ENCODE results near the gene SH2D1B.

The SH2D1B gene

GRCh38 chr1:162388615-162389014 is 23.3 kb downstream of the SH2D1B start:
- H3K4me3 ChIP-seq (ENCODE audit: low read depth, low read length): no peak overlapping the region
- TF ChIP-seq, protein P1, sequence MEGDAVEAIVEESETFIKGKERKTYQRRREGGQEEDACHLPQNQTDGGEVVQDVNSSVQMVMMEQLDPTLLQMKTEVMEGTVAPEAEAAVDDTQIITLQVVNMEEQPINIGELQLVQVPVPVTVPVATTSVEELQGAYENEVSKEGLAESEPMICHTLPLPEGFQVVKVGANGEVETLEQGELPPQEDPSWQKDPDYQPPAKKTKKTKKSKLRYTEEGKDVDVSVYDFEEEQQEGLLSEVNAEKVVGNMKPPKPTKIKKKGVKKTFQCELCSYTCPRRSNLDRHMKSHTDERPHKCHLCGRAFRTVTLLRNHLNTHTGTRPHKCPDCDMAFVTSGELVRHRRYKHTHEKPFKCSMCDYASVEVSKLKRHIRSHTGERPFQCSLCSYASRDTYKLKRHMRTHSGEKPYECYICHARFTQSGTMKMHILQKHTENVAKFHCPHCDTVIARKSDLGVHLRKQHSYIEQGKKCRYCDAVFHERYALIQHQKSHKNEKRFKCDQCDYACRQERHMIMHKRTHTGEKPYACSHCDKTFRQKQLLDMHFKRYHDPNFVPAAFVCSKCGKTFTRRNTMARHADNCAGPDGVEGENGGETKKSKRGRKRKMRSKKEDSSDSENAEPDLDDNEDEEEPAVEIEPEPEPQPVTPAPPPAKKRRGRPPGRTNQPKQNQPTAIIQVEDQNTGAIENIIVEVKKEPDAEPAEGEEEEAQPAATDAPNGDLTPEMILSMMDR (IDR thresholded peaks at IDR 0.05; ENCODE audit: low read depth, low read length): no peak

DNA sequence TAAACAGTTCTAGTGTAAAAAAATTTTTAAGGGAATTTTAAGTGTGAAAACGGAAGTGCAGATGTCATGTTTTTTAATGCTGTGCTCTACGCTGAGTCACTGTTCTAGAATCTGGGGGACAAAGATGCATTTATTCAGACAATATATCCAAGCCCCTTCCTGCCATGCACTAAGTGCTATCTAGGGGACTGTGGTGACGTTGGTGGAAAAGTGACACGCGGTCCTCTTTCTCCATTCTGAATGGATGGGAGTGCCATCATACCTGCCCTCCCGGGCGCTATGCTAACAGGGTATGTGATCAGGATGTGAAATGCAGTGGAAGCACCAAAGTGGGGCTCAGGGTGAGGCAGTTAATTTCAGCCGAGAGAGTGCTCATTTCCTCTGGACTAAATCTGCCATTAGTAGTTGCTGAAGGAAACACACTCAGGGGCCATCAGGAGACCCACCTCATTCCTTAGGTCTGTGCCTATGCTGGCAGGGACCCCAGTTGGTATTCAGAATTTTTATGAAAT is 23.8 kb downstream of the SH2D1B start:
- TF ChIP-seq, protein P1 (IDR thresholded peaks at IDR 0.05; ENCODE audit: low read depth, low read length): no peak

GRCh38 chr1:162387226-162388082 is 24.5 kb downstream of the SH2D1B start:
- TF ChIP-seq, protein P1 (IDR thresholded peaks at IDR 0.05; ENCODE audit: low read depth, low read length): no peak
- H3K4me3 ChIP-seq (ENCODE audit: low read depth, low read length): no peak overlapping the region

More for the DNA sequence above, 23.8 kb downstream of the SH2D1B start:
- no peak overlapping the region for H3K4me3 ChIP-seq (ENCODE audit: low read depth, low read length)

GRCh38 chr1:162386292-162387225 is 25.4 kb downstream of the SH2D1B start:
- no peak overlapping the region for H3K4me3 ChIP-seq (ENCODE audit: low read depth, low read length)
- TF ChIP-seq, protein P1 (IDR thresholded peaks at IDR 0.05; ENCODE audit: low read depth, low read length): no peak

- TF ChIP-seq, protein P1 (IDR thresholded peaks at IDR 0.05; ENCODE audit: low read depth, low read length): no peak
- no peak overlapping the region for H3K4me3 ChIP-seq (ENCODE audit: low read depth, low read length)
Observed at GRCh38 chr1:162385702-162386101, 26.2 kb downstream of the SH2D1B start.

GRCh38 chr1:162385280-162385623 is 26.7 kb downstream of the SH2D1B start:
- TF ChIP-seq, protein P1 (IDR thresholded peaks at IDR 0.05; ENCODE audit: low read depth, low read length): no peak
- no peak overlapping the region for H3K4me3 ChIP-seq (ENCODE audit: low read depth, low read length)

Data from WI38 (cell line).